ENCODE data around the gene SKI.

GRCh38 chr1:2302292-2302925 lies 74.3 kb downstream of the SKI start:
- TF ChIP-seq, protein P1, sequence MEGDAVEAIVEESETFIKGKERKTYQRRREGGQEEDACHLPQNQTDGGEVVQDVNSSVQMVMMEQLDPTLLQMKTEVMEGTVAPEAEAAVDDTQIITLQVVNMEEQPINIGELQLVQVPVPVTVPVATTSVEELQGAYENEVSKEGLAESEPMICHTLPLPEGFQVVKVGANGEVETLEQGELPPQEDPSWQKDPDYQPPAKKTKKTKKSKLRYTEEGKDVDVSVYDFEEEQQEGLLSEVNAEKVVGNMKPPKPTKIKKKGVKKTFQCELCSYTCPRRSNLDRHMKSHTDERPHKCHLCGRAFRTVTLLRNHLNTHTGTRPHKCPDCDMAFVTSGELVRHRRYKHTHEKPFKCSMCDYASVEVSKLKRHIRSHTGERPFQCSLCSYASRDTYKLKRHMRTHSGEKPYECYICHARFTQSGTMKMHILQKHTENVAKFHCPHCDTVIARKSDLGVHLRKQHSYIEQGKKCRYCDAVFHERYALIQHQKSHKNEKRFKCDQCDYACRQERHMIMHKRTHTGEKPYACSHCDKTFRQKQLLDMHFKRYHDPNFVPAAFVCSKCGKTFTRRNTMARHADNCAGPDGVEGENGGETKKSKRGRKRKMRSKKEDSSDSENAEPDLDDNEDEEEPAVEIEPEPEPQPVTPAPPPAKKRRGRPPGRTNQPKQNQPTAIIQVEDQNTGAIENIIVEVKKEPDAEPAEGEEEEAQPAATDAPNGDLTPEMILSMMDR (IDR thresholded peaks at IDR 0.05; ENCODE audit: insufficient read depth, low read depth, low read length), result no peak
- TF ChIP-seq EZH2 (IDR thresholded peaks at IDR 0.05; ENCODE audit: insufficient read depth, low read length), result no peak

Data from astrocyte (in vitro differentiated cells and primary cell).